PC-3 (cell line): ENCODE data around the gene STRIP1.

Experiments used
- CTCF ChIP-seq: fragments of 300-600 bp; sonication (generic); conservative IDR thresholded peaks from 2 replicates; pipeline ENCODE4 v1.5.1; 2017; ENCODE audit warnings: antibody characterized with exemption, low read depth, mild to moderate bottlenecking, low read length
- EZH2 ChIP-seq: fragments of 300-600 bp; sonication (generic); IDR thresholded peaks from one replicate; pipeline ENCODE4 v1.6.1; 2017; ENCODE audit warnings: antibody characterized with exemption, mild to moderate bottlenecking, low read length; ENCODE audit not compliant: unreplicated experiment
- EZH2phosphoT487 ChIP-seq: fragments of 300-600 bp; sonication (generic); IDR thresholded peaks from 2 replicates; pipeline ENCODE4 v1.6.1; 2018; ENCODE audit warnings: mild to moderate bottlenecking, antibody characterized with exemption, low read length, borderline replicate concordance

- TF ChIP-seq EZH2phosphoT487 (no peak), CTCF (no peak), EZH2 (no peak)
Measured at GRCh38 chr1:110038271-110038670, 3.8 kb downstream of the STRIP1 start.
